Mucosa of gallbladder (tissue), 1 donor: ENCODE data around the gene RNASE11. TPM values are rescaled to one million over a fixed set of nuclear protein-coding genes. Genes with fewer than 3 reads are reported as not detected.
"Not testable (repeated sequence)": the region's sequence is repeated elsewhere in the genome, so short reads cannot be mapped to it uniquely, and the experiment has no call there.

ENCODE experiments used
- DNase-seq: peaks from one replicate; pipeline ENCODE4 v3.0.0-alpha.2; 2020; ENCODE audit warnings: low spot score
- total RNA-seq: library from RNA; stranded (reverse); gene quantifications from one replicate; pipeline ENCODE4 v1.2.1, GENCODE V29; 2021
- donor health status: DM: no; HTN: no; CAD: no.

The RNASE11 gene
- total RNA-seq, 1 donor from 2014 or later: not detected

GRCh38 chr14:20614038-20614840 is 26.4 kb upstream of the RNASE11 start:
- no peak for DNase-seq

- peak; percentile 88 for DNase-seq
Observed at GRCh38 chr14:20613094-20614037, 25.6 kb upstream of the RNASE11 start.

- DNase-seq: no peak
Observed at GRCh38 chr14:20612403-20612802, 24.6 kb upstream of the RNASE11 start.

GRCh38 chr14:20611277-20611676 is 23.5 kb upstream of the RNASE11 start:
- DNase-seq: no peak

- peak; percentile 83 for DNase-seq
Observed at GRCh38 chr14:20610002-20610765, 22.4 kb upstream of the RNASE11 start.

- DNase-seq: peak; percentile 80
Observed at GRCh38 chr14:20609215-20610001, 21.6 kb upstream of the RNASE11 start.

GRCh38 chr14:20608383-20609110 is 20.7 kb upstream of the RNASE11 start:
- no peak for DNase-seq

GRCh38 chr14:20607617-20608016 is 19.8 kb upstream of the RNASE11 start:
- DNase-seq: no peak

GRCh38 chr14:20606902-20607242 is 19.1 kb upstream of the RNASE11 start:
- no peak for DNase-seq

- no peak for DNase-seq
Observed at GRCh38 chr14:20606190-20606901, 18.5 kb upstream of the RNASE11 start.

- no peak for DNase-seq
Observed at GRCh38 chr14:20603813-20604690, 16.3 kb upstream of the RNASE11 start.

- no peak for DNase-seq
Observed at GRCh38 chr14:20602583-20602982, 14.8 kb upstream of the RNASE11 start.

- DNase-seq: no peak
Observed at GRCh38 chr14:20601522-20601921, 13.7 kb upstream of the RNASE11 start.

GRCh38 chr14:20597108-20597507 is 9.3 kb upstream of the RNASE11 start:
- DNase-seq: no peak

GRCh38 chr14:20595726-20596125 is 7.9 kb upstream of the RNASE11 start:
- not testable (repeated sequence) for DNase-seq

- no peak for DNase-seq
Observed at GRCh38 chr14:20592574-20592973, 4.8 kb upstream of the RNASE11 start.

GRCh38 chr14:20591235-20591634 is 3.4 kb upstream of the RNASE11 start, which contains the start of gene RNASE12:
Gene RNASE12 (minus strand): TSS chr14:20591376. CDS start chr14:20590723, 653 bp downstream.
- no peak for DNase-seq

- no peak for DNase-seq
Observed at GRCh38 chr14:20583908-20584307, 3.9 kb downstream of the RNASE11 start.

GRCh38 chr14:20583142-20583541 is 4.7 kb downstream of the RNASE11 start:
- no peak for DNase-seq
